HG03520 (cell line): ENCODE results near the gene TSTD1.
"Not testable (repeated sequence)": the region's sequence is repeated elsewhere in the genome, so short reads cannot be mapped to it uniquely, and the experiment has no call there.

Experiments used
- ATAC-seq: cut with Tn5 transposase; IDR thresholded peaks from one replicate; pipeline ENCODE4 v1.9.1; 2021; ENCODE audit warnings: mild to moderate bottlenecking, moderate library complexity; ENCODE audit not compliant: unreplicated experiment

TSTD1 gene

DNA sequence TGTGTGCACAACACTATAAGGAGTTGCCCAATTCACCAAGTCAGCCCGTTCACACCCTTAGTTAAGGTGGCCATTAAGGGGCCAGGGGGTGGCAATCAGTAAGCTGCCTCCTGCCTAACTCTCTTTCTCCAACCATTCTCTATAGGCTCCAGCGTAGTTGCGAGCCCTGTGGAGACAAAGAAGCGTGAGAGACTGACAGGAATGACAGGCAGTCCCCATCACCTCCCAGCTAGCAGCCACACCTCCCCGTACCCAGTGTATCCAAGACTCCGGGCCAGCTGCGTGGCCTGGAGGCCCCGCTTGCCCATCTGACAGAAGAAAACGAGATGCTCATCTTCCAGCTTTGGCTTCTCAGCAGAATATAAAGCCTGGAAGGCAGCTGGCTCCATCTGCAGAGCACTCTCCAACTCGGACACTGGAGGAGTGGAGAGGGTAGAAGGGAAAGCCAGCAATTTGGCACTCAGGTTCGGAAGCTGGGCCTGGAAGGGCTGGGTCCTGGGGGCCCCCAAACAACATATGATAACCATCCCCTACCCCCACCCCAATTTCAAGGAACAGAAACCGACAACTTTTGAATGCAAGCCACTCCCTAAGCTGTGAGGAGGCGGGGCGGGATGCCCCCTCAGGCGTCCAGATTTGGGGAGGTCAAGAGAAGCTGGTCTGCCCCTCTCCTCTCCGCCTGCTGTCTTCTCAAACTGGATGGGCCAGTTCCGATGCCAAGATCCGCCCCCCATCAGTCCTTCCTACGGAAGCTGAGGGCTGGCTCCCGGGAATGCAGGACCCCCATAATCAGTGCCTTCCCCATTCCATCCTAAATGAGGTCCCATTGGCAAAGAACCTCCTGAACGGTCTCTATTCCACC, 872 bp downstream of the TSTD1 start:
- ATAC-seq, result no peak

DNA sequence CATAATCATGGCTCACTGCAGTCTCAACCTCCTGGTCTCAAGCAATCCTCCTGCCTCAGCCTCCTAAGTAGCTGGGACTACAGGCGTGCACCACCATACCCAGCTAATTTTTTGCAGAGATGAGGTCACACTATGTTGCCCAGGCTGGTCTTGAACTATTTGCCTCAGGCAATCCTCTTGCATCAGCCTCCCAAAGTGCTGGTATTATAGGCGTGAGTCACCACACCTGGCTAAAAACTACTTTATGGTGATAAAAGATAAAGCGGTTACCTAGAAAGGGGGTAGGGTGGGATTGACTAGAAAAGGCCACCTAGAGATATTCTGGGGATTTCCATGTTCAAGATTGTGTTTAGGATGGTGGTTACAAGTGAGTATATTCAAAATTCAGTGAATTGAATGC, 5.0 kb downstream of the TSTD1 start:
- no peak for ATAC-seq

DNA sequence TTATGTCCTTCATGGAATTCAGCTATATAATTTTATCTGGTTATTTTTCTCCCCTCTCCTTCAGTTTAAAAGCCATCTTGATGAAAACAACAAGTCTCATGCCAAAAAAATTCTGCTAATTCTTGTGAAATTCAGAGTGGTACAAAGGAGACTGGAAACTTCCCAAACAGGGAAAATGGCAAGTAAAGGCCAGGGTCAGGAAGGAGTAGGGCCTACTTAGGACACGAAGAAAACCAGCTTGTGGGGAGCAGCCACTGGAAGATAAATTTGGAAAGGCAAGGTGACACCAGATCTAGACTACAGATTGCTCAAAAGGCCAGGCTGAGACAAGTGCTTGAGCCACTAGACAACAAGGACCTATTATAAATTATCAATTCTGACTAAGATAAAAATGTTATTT, 6.4 kb downstream of the TSTD1 start:
- no peak for ATAC-seq

DNA sequence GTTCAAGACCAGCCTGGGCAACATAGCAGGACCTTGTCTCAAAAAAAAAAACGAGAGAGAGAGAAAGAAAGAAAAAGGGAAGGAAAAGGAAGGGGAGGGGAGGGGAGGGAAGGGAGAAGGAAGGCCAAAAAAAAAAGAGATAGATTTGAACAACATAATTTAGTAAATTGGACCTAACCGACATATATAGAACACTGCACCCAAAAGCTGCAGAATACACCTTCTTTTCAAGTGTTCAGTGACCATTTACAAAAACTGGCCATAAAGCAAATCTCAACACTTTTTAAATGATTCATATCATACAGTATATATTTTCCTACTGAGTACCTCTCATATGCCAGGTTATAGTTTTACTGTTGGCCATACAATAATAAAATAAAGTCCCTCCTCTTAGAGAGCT, 6.9 kb downstream of the TSTD1 start:
- ATAC-seq, result no peak

DNA sequence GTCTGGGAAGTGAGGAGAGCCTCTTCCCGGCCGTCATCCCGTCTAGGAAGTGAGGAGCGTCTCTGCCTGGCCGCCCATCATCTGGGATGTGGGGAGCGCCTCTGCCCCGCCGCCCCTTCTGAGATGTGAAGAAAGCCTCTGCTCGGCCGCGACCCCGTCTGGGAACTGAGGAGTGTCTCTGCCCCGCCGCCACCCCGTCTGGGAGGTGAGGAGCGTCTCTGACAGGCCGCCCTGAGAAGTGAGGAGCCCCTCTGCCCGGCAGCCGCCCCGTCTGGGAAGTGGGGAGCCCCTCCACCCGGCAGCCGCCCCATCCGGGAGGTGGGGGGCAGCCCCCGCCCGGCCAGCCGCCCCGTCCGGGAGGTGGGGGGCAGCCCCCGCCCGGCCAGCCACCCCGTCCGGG, 9.3 kb downstream of the TSTD1 start:
- ATAC-seq, result not testable (repeated sequence)

DNA sequence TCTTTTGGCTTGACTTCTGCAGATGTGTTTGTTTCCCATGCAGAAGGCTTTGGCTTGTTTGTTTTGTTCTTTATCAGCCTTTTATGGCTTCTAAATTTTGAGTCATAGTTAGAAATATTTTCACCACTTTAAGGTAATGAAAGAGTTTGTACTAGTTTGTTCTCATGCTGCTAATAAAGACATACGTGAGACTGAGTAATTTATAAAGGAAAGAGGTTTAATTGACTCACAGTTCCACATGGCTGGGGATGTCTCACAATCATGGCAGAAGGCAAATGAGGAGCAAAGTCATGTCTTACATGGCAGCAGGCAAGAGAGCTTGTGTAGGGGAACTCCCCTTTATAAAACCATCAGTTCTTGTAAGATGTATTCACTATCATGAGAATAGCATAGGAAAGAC, 11.8 kb downstream of the TSTD1 start:
- ATAC-seq, result not testable (repeated sequence)

DNA sequence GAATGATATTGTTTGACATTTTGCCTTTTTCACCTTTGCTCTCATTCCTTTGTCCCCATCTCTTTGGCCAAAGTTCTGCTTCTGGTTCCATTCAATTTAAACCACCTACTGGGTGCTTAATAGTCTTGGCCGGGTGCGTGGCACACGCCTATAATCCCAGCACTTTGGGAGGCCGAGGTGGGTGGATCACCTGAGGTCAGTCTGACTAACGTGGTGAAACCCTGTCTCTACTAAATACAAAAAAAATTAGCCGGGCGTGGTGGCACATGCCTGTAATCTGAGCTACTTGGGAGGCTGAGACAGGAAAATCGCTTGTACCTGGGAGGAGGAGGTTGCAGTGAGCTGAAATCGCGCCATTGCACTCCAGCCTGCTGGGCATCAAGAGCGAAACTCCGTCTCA, 16.3 kb downstream of the TSTD1 start:
- not testable (repeated sequence) for ATAC-seq

DNA sequence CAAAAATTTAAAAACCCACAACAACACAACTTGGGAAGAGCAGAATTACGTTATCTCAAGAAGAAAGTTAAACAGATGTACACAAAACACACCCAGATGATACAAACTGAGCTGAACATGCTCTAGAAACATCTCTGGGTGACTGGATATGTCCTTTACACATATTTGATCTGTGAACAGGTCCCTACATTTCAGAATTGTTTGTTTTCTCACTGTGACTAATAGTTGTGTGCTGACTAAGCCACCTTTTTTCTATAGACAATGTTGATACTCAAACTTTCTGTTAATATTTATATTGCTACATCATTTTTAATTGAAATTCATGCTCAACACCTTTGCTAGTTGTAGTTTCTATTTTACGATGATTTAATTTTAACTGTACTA, 16.8 kb downstream of the TSTD1 start:
- ATAC-seq, result no peak

DNA sequence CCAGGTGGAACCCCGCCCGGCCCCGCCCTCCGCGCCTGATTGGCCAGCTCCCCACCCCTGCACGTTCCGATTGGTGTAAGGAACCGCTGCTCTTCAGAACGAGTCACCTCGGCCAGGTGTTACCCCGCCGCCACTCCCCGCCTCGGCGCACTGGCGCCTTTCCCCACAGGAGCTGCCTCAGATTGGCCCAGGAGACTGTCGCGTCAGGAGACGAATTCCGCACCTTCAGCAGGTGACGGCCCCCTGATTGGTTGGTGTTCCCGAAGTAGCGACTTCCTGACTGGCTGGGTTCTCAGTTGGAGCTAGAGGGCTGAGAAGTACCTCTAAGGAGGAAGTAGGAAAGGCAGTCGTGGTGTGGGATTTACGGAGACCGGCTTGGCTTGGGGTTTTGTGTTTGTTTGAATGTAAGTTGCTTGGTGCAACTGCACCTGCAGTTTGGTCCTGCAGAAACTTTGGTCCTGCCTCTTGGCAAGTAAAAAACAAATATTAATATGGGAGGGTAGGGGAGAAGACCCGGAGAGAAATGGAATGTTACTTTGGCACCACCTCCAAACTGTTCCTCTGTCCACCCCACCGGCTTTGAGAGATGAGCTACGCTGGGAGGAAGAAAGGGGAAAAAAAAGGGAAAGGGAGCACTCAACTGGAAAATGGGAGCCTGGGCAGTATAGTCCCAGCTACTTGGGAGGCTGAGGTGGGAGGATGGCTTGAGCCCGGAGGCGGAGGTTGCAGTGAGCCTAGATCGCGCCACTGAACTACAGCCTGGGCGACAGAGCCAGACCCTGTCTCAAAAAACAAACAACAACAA, 17.4 kb downstream of the TSTD1 start:
- peak; percentile 86 for ATAC-seq

DNA sequence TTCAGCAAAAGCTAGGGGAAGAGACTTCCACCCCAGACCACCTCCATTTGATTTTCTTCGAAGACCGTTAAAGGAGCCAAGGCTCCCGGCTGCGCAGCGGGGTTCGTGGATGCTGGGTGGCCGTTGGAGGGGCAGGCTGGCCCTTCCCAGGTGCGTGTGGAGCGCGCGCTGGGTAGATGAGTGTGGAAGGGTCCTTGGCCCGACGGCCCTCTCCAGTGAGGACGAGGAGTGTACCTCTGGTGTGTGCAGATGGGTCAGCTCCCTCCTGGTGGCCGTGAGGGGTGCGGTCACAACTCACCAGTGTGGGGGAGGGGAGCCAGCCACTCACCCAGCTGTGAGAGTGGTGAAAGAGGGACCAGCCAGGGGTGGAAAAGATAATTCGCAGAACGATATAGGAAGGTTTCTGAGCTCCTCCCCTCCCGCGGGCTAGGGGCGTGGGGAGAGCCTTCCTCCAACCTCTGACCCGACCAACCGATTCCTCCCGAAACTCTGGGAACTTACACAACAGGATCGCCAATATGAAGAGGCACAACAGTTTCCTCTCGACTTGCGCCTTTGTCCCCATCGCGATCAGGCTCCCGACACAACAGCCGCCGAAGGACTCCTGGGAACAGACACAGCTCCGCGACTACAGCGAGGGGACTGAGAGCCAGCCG, 18.1 kb downstream of the TSTD1 start, which contains the start of gene F11R:
TSS of gene F11R (minus strand) at position 644 of the 656 bp plus-strand sequence. CDS start at position 565, 79 bp downstream.
- peak; percentile 21 for ATAC-seq

DNA sequence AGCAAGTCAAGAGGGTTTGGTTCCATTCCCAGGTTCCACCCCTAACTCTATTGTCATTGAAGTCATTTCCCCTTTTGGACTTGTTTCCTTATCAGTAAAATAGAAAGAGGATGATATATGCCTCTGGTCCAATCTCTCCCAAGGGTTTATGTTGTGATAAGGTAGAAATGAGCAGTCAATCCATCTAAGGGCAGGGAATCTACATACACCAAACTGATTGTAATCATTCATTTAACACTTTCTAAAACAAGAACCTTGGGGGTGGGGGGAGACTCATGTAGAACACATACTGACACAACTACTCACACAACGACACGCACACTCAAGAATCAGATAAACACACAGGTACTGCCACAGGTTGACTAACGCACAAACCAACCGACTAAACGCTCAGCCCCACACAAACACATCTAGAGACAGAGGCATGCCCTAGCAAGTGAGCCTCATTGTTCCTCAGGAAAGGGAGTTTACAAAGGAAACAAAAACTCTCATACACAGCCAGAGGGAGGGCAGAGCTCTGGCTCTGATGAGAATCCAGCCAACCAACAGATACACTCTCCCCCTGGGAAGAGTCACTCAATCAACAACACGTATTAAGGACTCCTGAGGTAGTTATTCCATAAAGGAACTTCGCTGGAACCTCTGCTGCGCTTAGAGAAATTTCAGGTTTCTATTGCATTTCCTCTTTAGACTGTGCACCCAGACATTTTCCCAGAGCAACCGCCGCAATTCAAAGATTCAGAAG, 18.8 kb downstream of the TSTD1 start:
- ATAC-seq, result no peak

DNA sequence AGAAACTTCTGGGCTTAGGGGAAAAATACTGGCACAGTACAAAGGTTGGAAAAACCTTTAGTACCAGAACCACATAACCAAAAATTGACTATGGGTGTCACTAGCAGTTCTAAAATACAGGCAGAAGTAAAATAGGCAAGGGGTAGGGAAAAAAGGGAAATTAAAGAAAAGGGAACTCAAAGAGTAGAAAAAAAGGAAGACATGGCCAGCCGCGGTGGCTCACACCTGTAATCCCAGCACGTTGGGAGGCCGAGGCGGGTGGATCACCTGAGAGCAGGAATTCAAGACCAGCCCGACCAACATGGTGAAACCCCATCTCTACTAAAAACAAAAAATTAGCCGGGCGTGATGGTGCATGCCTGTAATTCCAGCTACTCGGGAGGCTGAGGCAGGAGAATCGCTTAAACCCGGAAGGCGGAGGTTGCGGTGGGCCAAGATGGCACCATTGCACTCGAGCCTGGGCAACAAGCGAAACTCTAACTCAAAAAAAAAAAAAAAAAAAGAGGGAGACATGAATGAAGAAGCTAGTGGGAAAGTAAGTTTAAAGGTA, 19.6 kb downstream of the TSTD1 start:
- ATAC-seq, result not testable (repeated sequence)

DNA sequence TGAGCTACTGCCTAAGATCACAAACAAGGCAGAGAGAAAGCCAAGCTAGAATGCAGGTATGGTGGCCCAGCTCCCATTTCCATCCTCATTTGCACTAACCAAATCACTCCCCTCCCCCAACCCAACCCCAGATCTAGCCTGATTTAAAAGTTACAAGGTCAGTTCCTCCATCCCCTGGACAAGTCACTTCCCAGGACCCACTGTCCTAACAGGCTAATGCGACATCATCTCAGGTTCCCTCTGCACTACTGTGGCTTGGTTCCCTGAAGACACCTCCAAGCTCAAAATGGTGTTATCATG, 20.2 kb downstream of the TSTD1 start:
- no peak for ATAC-seq

DNA sequence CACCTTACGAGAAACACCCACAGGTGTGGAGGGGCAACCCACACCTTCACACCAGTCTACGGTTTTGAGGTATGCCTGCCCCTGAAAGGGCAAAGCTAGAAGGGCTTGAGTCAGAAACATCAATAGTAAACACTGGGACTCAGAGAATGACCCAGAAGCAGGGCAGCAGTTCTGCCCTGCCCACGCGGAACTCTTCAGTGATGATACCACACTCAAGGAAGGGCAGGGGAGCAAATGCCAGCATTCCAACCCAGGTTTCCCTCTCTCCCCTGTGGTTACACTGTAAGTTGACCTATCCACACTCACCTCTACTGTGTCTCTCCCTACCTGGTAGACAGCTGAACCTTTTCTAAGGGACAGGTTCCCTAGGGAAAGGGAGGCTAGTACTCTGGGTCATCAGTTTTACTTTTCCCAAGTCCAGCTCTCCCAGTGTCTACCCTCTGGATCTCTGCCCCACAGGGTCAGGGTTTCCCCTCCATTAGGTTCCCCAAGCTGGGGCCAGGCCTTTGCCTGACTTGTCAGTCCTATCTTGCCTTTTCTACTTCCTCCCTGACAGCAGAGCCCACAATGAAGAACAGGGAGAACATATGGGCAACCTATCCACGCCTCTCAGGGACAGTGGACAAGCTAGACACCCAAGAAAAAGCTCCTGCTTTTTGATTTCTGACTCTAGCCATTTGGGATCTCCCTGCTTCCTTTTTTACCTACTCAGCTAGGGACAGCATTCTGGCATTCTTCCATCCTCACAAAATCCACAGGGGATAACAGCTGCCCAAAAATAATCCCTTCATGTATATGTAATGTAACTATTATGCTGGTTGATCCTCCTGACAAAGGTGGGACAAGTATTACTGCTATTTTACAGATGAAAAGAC, 20.8 kb downstream of the TSTD1 start:
- ATAC-seq, result no peak

DNA sequence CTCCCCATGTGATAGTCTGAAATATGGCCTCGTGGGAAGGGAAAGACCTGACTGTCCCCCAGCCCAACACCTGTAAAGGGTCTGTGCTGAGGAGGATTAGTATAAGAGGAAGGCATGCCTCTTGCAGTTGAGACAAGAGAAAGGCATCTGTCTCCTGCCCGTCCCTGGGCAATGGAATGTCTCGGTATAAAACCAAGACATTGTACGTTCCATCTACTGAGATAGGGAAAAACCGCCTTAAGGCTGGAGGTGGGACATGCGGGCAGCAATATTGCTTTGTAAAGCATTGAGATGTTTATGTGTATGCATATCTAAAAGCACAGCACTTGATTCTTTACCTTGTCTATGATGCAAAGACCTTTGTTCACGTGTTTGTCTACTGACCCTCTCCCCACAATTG, 21.6 kb downstream of the TSTD1 start:
- ATAC-seq, result not testable (repeated sequence)

DNA sequence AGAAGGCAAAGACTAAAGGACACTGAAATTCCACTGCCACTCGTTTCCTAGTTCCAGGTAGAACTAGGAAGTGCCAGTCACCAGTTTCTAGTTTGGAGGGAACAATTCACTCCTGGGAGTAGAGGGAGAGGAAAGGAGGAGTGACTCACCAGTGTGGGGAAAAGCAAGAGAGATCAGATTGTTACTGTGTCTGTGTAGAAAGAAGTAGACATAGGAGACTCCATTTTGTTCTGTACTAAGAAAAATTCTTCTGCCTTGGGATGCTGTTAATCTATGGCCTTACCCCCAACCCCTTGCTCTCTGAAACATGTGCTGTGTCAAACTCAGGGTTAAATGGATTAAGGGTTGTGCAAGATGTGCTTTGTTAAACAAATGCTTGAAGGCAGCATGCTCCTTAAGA, 22.1 kb downstream of the TSTD1 start:
- not testable (repeated sequence) for ATAC-seq

DNA sequence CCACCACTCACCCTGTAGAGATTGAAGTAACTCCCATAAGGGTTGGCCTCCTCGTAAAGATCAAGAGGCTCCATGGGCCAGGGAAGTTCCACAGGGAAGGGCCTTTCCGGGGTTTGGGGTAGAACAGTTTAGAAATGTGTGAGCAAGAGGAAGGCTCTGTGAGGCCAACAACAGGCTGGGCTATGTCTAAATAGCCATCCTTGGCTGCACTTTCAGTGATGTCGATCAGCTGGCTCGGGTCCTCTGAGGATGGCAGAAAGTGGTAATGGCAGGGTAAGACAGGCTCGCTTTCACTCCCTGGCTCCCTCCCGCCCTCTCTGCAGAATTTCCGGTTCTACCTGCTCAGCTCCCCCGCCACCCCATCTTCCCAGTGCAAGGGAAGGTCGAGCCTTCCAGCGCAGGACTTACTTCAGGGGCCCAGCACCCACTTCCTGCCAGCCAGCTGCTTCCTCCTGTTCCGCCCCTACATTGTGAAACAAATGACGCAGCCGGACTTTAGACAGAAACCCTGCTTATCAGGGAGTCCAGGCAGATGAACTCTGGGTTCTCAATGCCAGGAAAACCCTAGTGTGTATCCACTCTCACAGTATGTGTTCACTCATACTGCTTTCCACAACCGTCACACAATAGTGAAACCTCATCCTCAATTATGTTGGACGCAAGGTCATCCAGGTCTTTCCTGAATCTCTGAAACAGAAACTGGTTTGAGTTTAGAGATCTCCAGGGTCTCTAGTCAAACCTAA, 25.1 kb downstream of the TSTD1 start:
- peak; percentile 86 for ATAC-seq

DNA sequence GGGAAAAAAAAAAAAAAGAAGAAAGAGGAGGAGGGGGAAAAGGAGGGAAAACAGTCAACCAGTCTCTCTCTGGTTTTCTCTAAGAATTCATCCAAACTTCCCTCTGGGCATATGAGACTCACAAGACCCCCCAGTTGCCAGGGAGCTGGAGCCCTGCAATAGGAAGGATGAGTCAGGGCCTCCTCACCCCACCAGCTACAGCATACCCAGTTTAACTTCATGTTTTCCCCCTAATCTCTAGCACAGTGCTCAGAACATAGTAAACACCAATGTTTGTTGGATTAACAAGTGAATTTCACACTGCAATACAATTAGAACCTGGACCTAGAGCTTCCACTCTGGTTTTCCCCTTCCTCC, 25.7 kb downstream of the TSTD1 start:
- ATAC-seq, result peak; percentile 19

DNA sequence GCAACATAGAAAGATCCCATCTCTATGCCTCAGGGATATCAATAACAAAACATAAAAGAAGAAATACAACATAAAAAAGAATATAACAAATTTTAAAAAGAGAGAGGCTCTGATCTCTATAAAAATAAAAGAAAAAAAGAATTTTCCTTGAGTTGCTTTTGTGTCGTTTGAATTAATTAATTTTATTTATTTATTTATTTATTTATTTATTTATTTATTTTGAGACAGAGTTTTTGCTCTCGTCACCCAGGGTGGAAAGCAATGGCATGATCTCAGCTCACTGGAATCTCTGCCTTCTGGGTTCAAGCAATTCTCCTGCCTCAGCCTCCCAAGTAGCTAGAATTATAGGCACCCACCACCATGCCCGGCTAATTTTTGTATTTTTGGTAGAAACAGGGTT, 26.3 kb downstream of the TSTD1 start:
- no peak for ATAC-seq
